GM12874 (cell line): ENCODE results near the gene SNIP1.
A peak's percentile ranks its signal among the peaks of the same experiment; 100 is the strongest.

Experiments
- CTCF ChIP-seq: IDR thresholded peaks from 2 replicates; pipeline ENCODE4 v1.5.1; 2011; ENCODE audit warnings: low read depth, mild to moderate bottlenecking, control low read depth, low read length, moderate library complexity; ENCODE audit not compliant: insufficient read depth

SNIP1 gene

GRCh38 chr1:37519613-37520012, 34.5 kb downstream of the SNIP1 start:
- no peak for TF ChIP-seq CTCF

- no peak for TF ChIP-seq CTCF
Observed at GRCh38 chr1:37517569-37517968, 36.5 kb downstream of the SNIP1 start.

GRCh38 chr1:37515185-37516034, 38.7 kb downstream of the SNIP1 start:
- no peak for TF ChIP-seq CTCF

- TF ChIP-seq CTCF: peak; percentile 78
Observed at GRCh38 chr1:37514350-37515184, 39.5 kb downstream of the SNIP1 start, which contains the start of gene MEAF6. MEAF6 (minus strand) TSS chr1:37514766; CDS start chr1:37514746, 20 bp downstream.

GRCh38 chr1:37513795-37514349, 40.2 kb downstream of the SNIP1 start:
- no peak for TF ChIP-seq CTCF

GRCh38 chr1:37509181-37509580, 44.9 kb downstream of the SNIP1 start:
- TF ChIP-seq CTCF: peak; percentile 37; the same call in 1 of the 2 replicates

GRCh38 chr1:37506740-37507139, 47.4 kb downstream of the SNIP1 start:
- no peak for TF ChIP-seq CTCF
